Measurements from ENCODE around the gene NNT.
A peak's percentile ranks its signal among the peaks of the same experiment; 100 is the strongest.

The NNT gene

GRCh38 chr5:43728581-43728980 lies 125.6 kb downstream of the NNT start:
- no peak for TF ChIP-seq EZH2phosphoT487 (IDR thresholded peaks at IDR 0.05; ENCODE audit: borderline replicate concordance)
- TF ChIP-seq CTCF (conservative IDR thresholded peaks at IDR 0.05; ENCODE audit: low read length) = no peak
- no peaks in the 10 kb centered on the region for H3F3A ChIP-seq (ENCODE audit: low read depth)
- H3K27me3 ChIP-seq (ENCODE audit: insufficient read depth, low read length, poor library complexity, severe bottlenecking) = no peaks in the 10 kb centered on the region
- no peaks in the 10 kb centered on the region for H3K4me1 ChIP-seq (ENCODE audit: insufficient read depth, low read length, poor library complexity, severe bottlenecking)
- H3K4me3 ChIP-seq (ENCODE audit: low read length, poor library complexity, severe bottlenecking) = no peak overlapping the region
- no peak overlapping the region for H3K9ac ChIP-seq (ENCODE audit: low read depth, low read length, poor library complexity, severe bottlenecking)
- H2AFZ ChIP-seq (ENCODE audit: low read length) = no peak overlapping the region
- H3K36me3 ChIP-seq (ENCODE audit: insufficient read depth, low read length) = no peaks in the 10 kb centered on the region
- no peaks in the 10 kb centered on the region for H3K9me3 ChIP-seq (ENCODE audit: insufficient read depth, low read depth, low read length)
- no peaks in the 10 kb centered on the region for H3K9me2 ChIP-seq (replicated peaks; ENCODE audit: low read depth, low read length)
- H3K79me2 ChIP-seq (ENCODE audit: insufficient read depth, low read length) = no peaks in the 10 kb centered on the region
- H3K4me2 ChIP-seq (ENCODE audit: low read depth, low read length, poor library complexity, severe bottlenecking) = no peak overlapping the region
- H4K20me1 ChIP-seq (ENCODE audit: insufficient read depth, low read length, poor library complexity, severe bottlenecking) = no peaks in the 10 kb centered on the region

DNA sequence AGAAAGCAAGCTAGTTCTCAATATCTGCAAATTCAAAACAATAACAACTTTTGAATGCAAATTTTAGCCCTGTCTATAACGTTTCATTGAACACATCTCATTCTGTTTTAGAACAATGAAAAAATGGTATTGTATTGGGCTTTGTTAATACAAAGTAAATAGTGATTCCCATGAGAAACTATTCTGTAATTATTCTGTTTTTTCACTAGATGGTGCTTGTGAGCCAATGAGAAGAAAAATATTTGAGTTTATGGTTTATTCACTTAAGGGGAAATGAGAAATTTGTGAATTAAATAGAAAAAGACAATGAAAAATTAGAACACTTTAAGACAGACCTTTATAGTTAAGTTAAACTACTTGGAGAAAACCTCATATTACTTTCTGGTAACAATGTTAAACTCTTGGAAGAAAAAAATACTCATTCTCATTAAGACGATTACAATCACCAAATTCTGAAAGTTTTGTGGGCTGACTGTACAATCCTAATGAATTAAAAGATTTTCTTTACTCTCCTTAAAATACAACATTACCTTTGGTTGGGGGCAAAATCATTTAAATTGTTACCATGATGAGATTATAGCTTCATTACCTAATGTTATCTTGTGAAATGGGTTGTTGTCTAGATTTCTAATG lies 127.0 kb downstream of the NNT start:
- Histone ChIP-seq H3K36me3 (ENCODE audit: insufficient read depth, low read length) (no peaks in the 10 kb centered on the region), H3K4me3 (ENCODE audit: low read length, poor library complexity, severe bottlenecking) (no peak overlapping the region), H3K4me1 (ENCODE audit: insufficient read depth, low read length, poor library complexity, severe bottlenecking) (no peaks in the 10 kb centered on the region), H3K9ac (ENCODE audit: low read depth, low read length, poor library complexity, severe bottlenecking) (no peak overlapping the region), H3F3A (ENCODE audit: low read depth) (no peaks in the 10 kb centered on the region), H3K4me2 (ENCODE audit: low read depth, low read length, poor library complexity, severe bottlenecking) (no peak overlapping the region), H2AFZ (ENCODE audit: low read length) (no peak overlapping the region), H3K9me2 (replicated peaks; ENCODE audit: low read depth, low read length) (no peaks in the 10 kb centered on the region), H3K27me3 (ENCODE audit: insufficient read depth, low read length, poor library complexity, severe bottlenecking) (no peaks in the 10 kb centered on the region), H3K9me3 (ENCODE audit: insufficient read depth, low read depth, low read length) (no peaks in the 10 kb centered on the region), H3K79me2 (ENCODE audit: insufficient read depth, low read length) (no peaks in the 10 kb centered on the region), H4K20me1 (ENCODE audit: insufficient read depth, low read length, poor library complexity, severe bottlenecking) (no peaks in the 10 kb centered on the region)
- TF ChIP-seq CTCF (conservative IDR thresholded peaks at IDR 0.05; ENCODE audit: low read length) (peak; percentile 81), EZH2phosphoT487 (IDR thresholded peaks at IDR 0.05; ENCODE audit: borderline replicate concordance) (no peak)

GRCh38 chr5:43730832-43731342 lies 127.9 kb downstream of the NNT start:
- Histone ChIP-seq H3K36me3 (ENCODE audit: insufficient read depth, low read length) (no peaks in the 10 kb centered on the region), H3K27me3 (ENCODE audit: insufficient read depth, low read length, poor library complexity, severe bottlenecking) (no peaks in the 10 kb centered on the region), H3K9me2 (replicated peaks; ENCODE audit: low read depth, low read length) (no peaks in the 10 kb centered on the region), H3K79me2 (ENCODE audit: insufficient read depth, low read length) (no peaks in the 10 kb centered on the region), H2AFZ (ENCODE audit: low read length) (no peak overlapping the region), H3K4me1 (ENCODE audit: insufficient read depth, low read length, poor library complexity, severe bottlenecking) (no peaks in the 10 kb centered on the region), H3K4me2 (ENCODE audit: low read depth, low read length, poor library complexity, severe bottlenecking) (no peak overlapping the region), H4K20me1 (ENCODE audit: insufficient read depth, low read length, poor library complexity, severe bottlenecking) (no peaks in the 10 kb centered on the region), H3F3A (ENCODE audit: low read depth) (no peaks in the 10 kb centered on the region), H3K9ac (ENCODE audit: low read depth, low read length, poor library complexity, severe bottlenecking) (no peak overlapping the region), H3K9me3 (ENCODE audit: insufficient read depth, low read depth, low read length) (no peaks in the 10 kb centered on the region), H3K4me3 (ENCODE audit: low read length, poor library complexity, severe bottlenecking) (no peak overlapping the region)
- no peak for TF ChIP-seq EZH2phosphoT487 (IDR thresholded peaks at IDR 0.05; ENCODE audit: borderline replicate concordance)
- no peak for TF ChIP-seq CTCF (conservative IDR thresholded peaks at IDR 0.05; ENCODE audit: low read length)

Data from Loucy (cell line).